Spleen (tissue), 11 donors: ENCODE data around the gene TBCE. TPM values are rescaled to one million over a fixed set of nuclear protein-coding genes. Genes with fewer than 3 reads are reported as not detected.

ENCODE experiments used
- DNase-seq: peaks from one replicate; pipeline ENCODE4 v3.0.0-alpha.2; 2020
- H3K27ac ChIP-seq, 8 donors: fragments of 200-600 bp; sonication (generic) in 7 of 8; 1 replicate in 4 of 8; 2 replicates in 4 of 8; pipeline versions ENCODE4 v1.5.0 to v1.8.0; 2016 to 2021; ENCODE audit warnings: inconsistent platforms in 4 of 8, mild to moderate bottlenecking in 4 of 8, moderate library complexity in 1 of 8
- H3K27me3 ChIP-seq, 7 donors: fragments of 200-600 bp; sonication (generic) in 6 of 7; replicated peaks in 1 of 7; 1 replicate in 4 of 7; 2 replicates in 3 of 7; pipeline versions ENCODE4 v1.5.0 to v1.8.0; 2016 to 2021; ENCODE audit warnings: inconsistent platforms in 3 of 7, mild to moderate bottlenecking in 1 of 7
- H3K36me3 ChIP-seq, 6 donors: fragments of 200-600 bp; sonication (generic) in 5 of 6; 1 replicate in 4 of 6; 2 replicates in 2 of 6; pipeline versions ENCODE4 v1.5.0 to v1.8.0; 2016 to 2021; ENCODE audit warnings: inconsistent platforms in 2 of 6
- H3K4me1 ChIP-seq, 6 donors: fragments of 200-600 bp; sonication (generic) in 5 of 6; 1 replicate in 3 of 6; 2 replicates in 3 of 6; pipeline versions ENCODE4 v1.5.0 to v1.8.0; 2016 to 2021; ENCODE audit warnings: inconsistent platforms in 3 of 6
- H3K4me3 ChIP-seq, 8 donors: fragments of 200-600 bp; sonication (generic) in 7 of 8; 1 replicate in 4 of 8; 2 replicates in 4 of 8; pipeline versions ENCODE4 v1.5.0 to v1.8.0; 2016 to 2021; ENCODE audit warnings: inconsistent platforms in 4 of 8, mild to moderate bottlenecking in 4 of 8, moderate library complexity in 2 of 8
- H3K9me3 ChIP-seq, 8 donors: fragments of 200-600 bp; sonication (generic) in 7 of 8; 1 replicate in 4 of 8; 2 replicates in 4 of 8; pipeline versions ENCODE4 v1.5.0 to v1.8.0; 2016 to 2021; ENCODE audit warnings: inconsistent platforms in 4 of 8
- CTCF ChIP-seq, 11 experiments: fragments of 200-600 bp in 7 of 11; fragments of 450-650 bp in 4 of 11; sonication (generic) in 4 of 11; IDR thresholded peaks in 8 of 11; conservative IDR thresholded peaks in 3 of 11; 1 replicate in 7 of 11; 2 replicates in 4 of 11; pipeline versions ENCODE4 v1.4.0 to v1.8.0; 2016 to 2021; ENCODE audit warnings: antibody characterized with exemption in 11 of 11, inconsistent platforms in 4 of 11, mild to moderate bottlenecking in 1 of 11
- POLR2A ChIP-seq, 3 donors: fragments of 450-650 bp; IDR thresholded peaks; one replicate each; pipeline ENCODE4 v1.5.1; 2017; ENCODE audit warnings: antibody characterized with exemption in 3 of 3, mild to moderate bottlenecking in 1 of 3
- POLR2AphosphoS5 ChIP-seq, 3 donors: sonication (generic); formaldehyde crosslinking; IDR thresholded peaks; one replicate each; pipeline ENCODE4 v1.5.1; 2017; ENCODE audit warnings: antibody characterized with exemption in 3 of 3
- WGBS, 5 donors: extraction: QIAGEN DNeasy Blood & Tissue Kit in 3 of 5; methylation state at CpG; one replicate each; pipeline versions ENCODE4 v1.1.5 to v1.1.7; 2013 to 2018; 5-methylcytosine and 5-hydroxymethylcytosine counted together
- intact Hi-C: fragments of 100-400 bp; cut with DNase I; formaldehyde crosslinking; loops from one replicate; pipeline ENCODE4 v1.15.0; 2023; ENCODE audit warnings: low total_unique reads
- polyA plus RNA-seq, 3 donors: library from polyadenylated mRNA; stranded (reverse); fragments of 200-250 nt; gene quantifications; one replicate each; pipeline ENCODE4 v1.2.1, GENCODE V29; 2013
- total RNA-seq, 7 donors: library from RNA; depleted of rRNA in 3 of 7; stranded (reverse); fragments of >200 nt in 3 of 7; fragmentation: NEBNext Ultra II Directional in 4 of 7; extraction: Animal tissue kit (Norgen Biotek cat#: 25700) in 4 of 7; gene quantifications; one replicate each; pipeline versions ENCODE4 v1.1.0 to v1.2.1, GENCODE V29; 2016 to 2021
- donor health status: healthy with polysubstance abuse.
- donor health status: DM: no; HTN: no; CAD: no; lungs with moderate emphysema.
- donor health status: DM: no; HTN: no; CAD: no.
- donor health status: Bipolar disorder and iron deficiency.
- donor health status: healthy.
- donor health status: DM: no; HTN: no; CAD: no.
- donor health status: DM: yes; HTN: yes; CAD: no.

TBCE gene
- total and polyA plus RNA-seq, 10 donors: 13.6 to 30.0 (median 18.2) TPM

DNA sequence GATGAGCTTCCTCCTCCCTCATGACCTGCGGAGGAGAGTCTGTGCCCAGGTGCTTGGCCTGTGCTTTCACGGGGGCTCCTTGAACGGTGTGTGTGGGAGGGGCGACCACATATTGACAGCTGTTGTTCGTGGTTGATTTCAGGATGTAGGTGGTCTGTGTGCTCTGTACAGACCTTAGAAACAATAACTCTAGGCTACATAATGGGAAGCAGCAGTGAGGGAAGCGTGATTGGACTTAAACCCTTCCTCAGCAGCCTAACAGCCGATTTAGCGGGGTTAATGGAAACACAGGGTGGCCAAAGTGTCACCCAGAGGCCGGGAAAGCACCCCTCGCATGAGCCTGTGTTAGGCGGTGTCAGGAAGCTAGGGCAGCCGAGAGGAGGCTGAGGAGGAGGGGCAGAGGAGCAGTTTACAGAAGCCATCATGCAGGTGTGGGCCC, 56.0 kb downstream of the TBCE start:
- no peak overlapping the region for H3K27ac ChIP-seq

DNA sequence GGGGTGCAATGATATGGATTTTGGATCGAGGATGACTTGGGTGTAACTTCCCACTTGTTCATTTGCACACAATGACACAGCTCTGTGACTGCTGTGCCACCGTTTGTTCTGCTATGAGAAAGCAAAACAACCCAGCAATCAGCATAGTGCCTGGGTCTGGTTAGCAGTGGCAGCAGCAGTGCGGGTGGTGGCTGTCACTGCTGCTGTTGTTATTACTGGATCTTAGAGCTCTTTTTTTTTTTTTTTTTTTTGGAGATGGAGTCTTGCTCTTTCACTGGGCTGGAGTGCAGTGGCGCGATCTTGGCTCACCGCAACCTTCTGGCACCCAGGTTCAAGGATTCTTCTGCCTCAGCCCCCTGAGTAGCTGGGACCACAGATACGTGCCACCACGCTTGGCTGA, 56.9 kb downstream of the TBCE start:
- 74 to 79% (median 76%) methylated on average over 8 of the region's 8 CpGs for WGBS, 5 donors
- H3K27ac ChIP-seq: no peak overlapping the region
- intact Hi-C loops: no loop called here
- H3K9me3 ChIP-seq: no peaks in the 10 kb centered on the region
- H3K4me1 ChIP-seq: peaks cover 0 to 14% (median 6%) of the 10 kb centered on the region in 6 donors
- no peak overlapping the region for H3K4me3 ChIP-seq
- TF ChIP-seq POLR2A (IDR thresholded peaks at IDR 0.05) (no peak), POLR2AphosphoS5 (IDR thresholded peaks at IDR 0.05) (no peak), CTCF (IDR thresholded peaks at IDR 0.05 in 8 of 11, conservative IDR thresholded peaks at IDR 0.05 in 3 of 11) (no peak)
- H3K27me3 ChIP-seq: no peaks in the 10 kb centered on the region
- peaks cover 0 to 46% (median 3%) of the 10 kb centered on the region in 6 donors for H3K36me3 ChIP-seq
- no peak for DNase-seq

More for the DNA sequence above, 56.0 kb downstream of the TBCE start:
- WGBS, 5 donors: 17 to 36% (median 25%) methylated on average over 12 of the region's 12 CpGs
- Histone ChIP-seq H3K9me3 (no peaks in the 10 kb centered on the region), H3K4me1 (peaks cover 0 to 14% (median 6%) of the 10 kb centered on the region in 6 donors), H3K36me3 (peaks cover 0 to 47% (median 2%) of the 10 kb centered on the region in 6 donors), H3K4me3 (no peak overlapping the region), H3K27me3 (no peaks in the 10 kb centered on the region)
- intact Hi-C loops: no loop called here
- no peak for DNase-seq
- TF ChIP-seq CTCF (IDR thresholded peaks at IDR 0.05 in 8 of 11, conservative IDR thresholded peaks at IDR 0.05 in 3 of 11) (no peak), POLR2AphosphoS5 (IDR thresholded peaks at IDR 0.05) (no peak), POLR2A (IDR thresholded peaks at IDR 0.05) (no peak)

DNA sequence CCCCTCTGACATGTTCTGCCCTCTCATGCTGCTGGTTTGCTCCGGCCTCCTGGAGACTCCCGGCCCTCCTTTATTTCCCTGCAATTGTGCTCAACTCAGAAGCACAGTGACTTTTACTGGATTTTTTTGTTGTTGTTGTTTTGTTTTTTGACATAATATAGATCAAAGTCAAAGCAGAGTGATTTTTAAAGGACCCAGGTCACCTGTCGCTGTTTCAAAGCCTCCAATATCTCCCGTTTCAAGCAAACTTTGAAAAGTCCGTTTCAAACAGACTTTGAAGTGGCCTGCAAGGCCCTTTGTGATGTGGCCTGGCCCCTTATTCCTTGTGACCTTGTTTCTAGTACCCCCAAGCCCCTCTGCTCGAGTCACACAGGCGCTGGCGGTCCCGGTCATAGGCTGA, 58.1 kb downstream of the TBCE start:
- Histone ChIP-seq H3K36me3 (peaks cover 0 to 37% (median 3%) of the 10 kb centered on the region in 6 donors), H3K27ac (no peak overlapping the region), H3K4me1 (peaks cover 0 to 14% (median 6%) of the 10 kb centered on the region in 6 donors), H3K4me3 (no peak overlapping the region), H3K9me3 (no peaks in the 10 kb centered on the region), H3K27me3 (no peaks in the 10 kb centered on the region)
- TF ChIP-seq POLR2A (IDR thresholded peaks at IDR 0.05): no peak
- TF ChIP-seq CTCF (IDR thresholded peaks at IDR 0.05 in 8 of 11, conservative IDR thresholded peaks at IDR 0.05 in 3 of 11): no peak
- no peak for TF ChIP-seq POLR2AphosphoS5 (IDR thresholded peaks at IDR 0.05)
- DNase-seq: no peak
- intact Hi-C loops: no loop called here
- 92 to 96% (median 95%) methylated on average over 9 of the region's 9 CpGs for WGBS, 5 donors

- Histone ChIP-seq H3K27me3 (no peaks in the 10 kb centered on the region), H3K9me3 (no peaks in the 10 kb centered on the region), H3K4me3 (no peak overlapping the region), H3K36me3 (peaks cover 0 to 36% (median 3%) of the 10 kb centered on the region in 6 donors), H3K4me1 (peaks cover 0 to 14% (median 6%) of the 10 kb centered on the region in 6 donors), H3K27ac (no peak overlapping the region)
- no peak for TF ChIP-seq CTCF (IDR thresholded peaks at IDR 0.05 in 8 of 11, conservative IDR thresholded peaks at IDR 0.05 in 3 of 11)
- TF ChIP-seq POLR2A (IDR thresholded peaks at IDR 0.05): no peak
- TF ChIP-seq POLR2AphosphoS5 (IDR thresholded peaks at IDR 0.05): no peak
- DNase-seq: no peak
- 93 to 98% (median 98%) methylated on average over 4 of the region's 4 CpGs for WGBS, 5 donors
- intact Hi-C loops: no loop called here
These were observed 58.9 kb downstream of the TBCE start for GRCh38 chr1:235426143-235426542.
